Stimulated activated effector memory CD8-positive, alpha-beta T cell treated with anti-CD3 and anti-CD28 coated beads, Interleukin-12 subunit alpha, Interleukin-12 subunit beta, amount 100 ng/mL, for 72 hours (primary cell): ENCODE results near the gene POLR3E.

ENCODE experiments used
- ATAC-seq: fragments of 150-1000 bp; cut with Tn5 transposase; 2 replicates; pipeline ENCODE4 v1.10.0; 2021
- DNase-seq, 2 donors: peaks; one replicate each; pipeline ENCODE4 v3.0.0; 2021 to 2022; ENCODE audit warnings: low spot score in 2 of 2
- H3K27ac Mint-ChIP-seq: one replicate; pipeline ENCODE4 v1.8.0; 2022; ENCODE audit warnings: mild to moderate bottlenecking, mixed read lengths
- H3K36me3 Mint-ChIP-seq: one replicate; pipeline ENCODE4 v1.8.0; 2022; ENCODE audit warnings: mild to moderate bottlenecking, mixed read lengths
- H3K4me1 Mint-ChIP-seq: one replicate; pipeline ENCODE4 v1.8.0; 2022; ENCODE audit warnings: mixed read lengths
- H3K4me3 Mint-ChIP-seq: one replicate; pipeline ENCODE4 v1.8.0; 2022; ENCODE audit warnings: mild to moderate bottlenecking, mixed read lengths
- H3K9me3 Mint-ChIP-seq: one replicate; pipeline ENCODE4 v1.8.0; 2022; ENCODE audit warnings: mixed read lengths

The POLR3E gene

GRCh38 chr16:22320572-22321339, 23.5 kb downstream of the POLR3E start:
- Mint-ChIP-seq H3K9me3 (no peaks in the 10 kb centered on the region), H3K36me3 (peaks cover 94% of the 10 kb centered on the region), H3K27ac (no peak overlapping the region), H3K4me3 (no peak overlapping the region), H3K4me1 (peaks cover 18% of the 10 kb centered on the region)
- no peak for DNase-seq
- no peak for ATAC-seq

- DNase-seq (peak; percentile 46 to 75), ATAC-seq (peak; percentile 77)
- Mint-ChIP-seq H3K36me3 (peaks cover 90% of the 10 kb centered on the region), H3K4me3 (no peak overlapping the region), H3K4me1 (peaks cover 18% of the 10 kb centered on the region), H3K9me3 (no peaks in the 10 kb centered on the region), H3K27ac (peak overlapping the region; percentile 43)
Observed at GRCh38 chr16:22321340-22322001, 24.3 kb downstream of the POLR3E start.

GRCh38 chr16:22322021-22322471, 24.8 kb downstream of the POLR3E start:
- no peak for DNase-seq
- H3K4me3 Mint-ChIP-seq: no peak overlapping the region
- no peak for ATAC-seq
- peaks cover 90% of the 10 kb centered on the region for H3K36me3 Mint-ChIP-seq
- peak overlapping the region; percentile 43 for H3K27ac Mint-ChIP-seq
- H3K4me1 Mint-ChIP-seq: peaks cover 18% of the 10 kb centered on the region
- no peaks in the 10 kb centered on the region for H3K9me3 Mint-ChIP-seq

DNA sequence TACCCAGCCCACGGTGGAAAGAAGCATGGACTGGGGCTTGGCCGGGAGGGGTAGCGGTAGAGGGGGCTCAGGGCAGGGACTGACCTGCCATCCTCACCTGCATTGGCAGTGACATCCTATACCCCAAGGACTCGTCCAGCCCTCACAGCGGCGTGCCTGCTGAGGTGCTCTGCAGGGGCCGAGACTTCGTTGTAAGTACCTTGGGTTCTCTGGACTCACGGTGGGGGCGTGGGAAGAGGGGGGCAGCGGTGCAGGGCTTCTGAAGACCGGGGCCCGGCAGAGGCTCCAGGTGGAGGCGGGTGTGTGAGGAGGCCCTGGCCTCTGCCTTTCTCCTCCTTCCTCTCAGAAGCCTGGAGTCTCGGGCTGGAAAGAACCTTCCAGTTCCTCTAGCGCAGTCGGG, 25.5 kb downstream of the POLR3E start:
- ATAC-seq (no peak), DNase-seq (no peak)
- Mint-ChIP-seq H3K27ac (peak overlapping the region; percentile 43), H3K36me3 (peaks cover 90% of the 10 kb centered on the region), H3K4me3 (no peak overlapping the region), H3K9me3 (no peaks in the 10 kb centered on the region), H3K4me1 (peaks cover 23% of the 10 kb centered on the region)

DNA sequence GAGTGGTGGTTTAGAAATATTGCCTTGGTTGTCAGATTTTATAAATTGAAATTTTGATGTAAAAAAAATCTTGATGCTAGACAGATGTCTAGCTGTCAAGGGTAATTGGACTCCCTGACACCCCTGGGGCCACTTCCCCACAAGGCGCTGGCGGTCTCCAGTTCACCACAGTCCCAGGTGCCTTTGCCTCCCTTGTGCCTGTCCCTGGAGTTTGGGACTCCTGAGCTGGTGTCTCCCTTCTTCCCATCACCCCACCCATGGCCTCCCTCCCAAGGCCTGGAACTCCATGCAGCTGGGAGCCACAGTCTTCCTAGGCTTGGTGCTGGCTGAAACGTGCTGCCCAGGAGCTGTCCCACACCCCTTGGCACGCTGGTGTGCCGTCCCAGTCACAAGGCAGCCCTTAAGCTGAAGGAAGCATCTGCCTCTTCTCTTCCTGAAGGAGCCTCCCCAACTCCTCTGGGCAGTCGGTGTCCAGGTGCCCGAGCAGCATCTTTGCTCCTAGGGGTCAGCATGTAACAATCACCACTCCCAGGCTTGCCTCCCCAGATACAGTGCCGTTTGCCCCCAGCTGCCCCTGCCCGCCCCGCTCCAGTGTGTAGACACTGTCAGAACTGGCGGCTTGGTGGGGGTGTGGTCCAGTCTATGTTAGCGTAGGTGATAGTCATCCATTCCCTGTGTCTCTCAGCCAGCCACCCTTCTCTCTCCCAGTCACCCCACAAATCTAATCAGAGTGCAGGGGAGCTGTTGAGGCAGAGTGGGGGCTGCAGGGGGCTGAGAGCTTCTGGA, 26.2 kb downstream of the POLR3E start:
- H3K4me1 Mint-ChIP-seq: peaks cover 28% of the 10 kb centered on the region
- no peak for ATAC-seq
- no peaks in the 10 kb centered on the region for H3K9me3 Mint-ChIP-seq
- H3K4me3 Mint-ChIP-seq: no peak overlapping the region
- DNase-seq: no peak
- H3K36me3 Mint-ChIP-seq: peaks cover 90% of the 10 kb centered on the region
- H3K27ac Mint-ChIP-seq: peak overlapping the region; percentile 91

- H3K4me3 Mint-ChIP-seq: no peak overlapping the region
- H3K4me1 Mint-ChIP-seq: peaks cover 28% of the 10 kb centered on the region
- no peak for ATAC-seq
- peaks cover 90% of the 10 kb centered on the region for H3K36me3 Mint-ChIP-seq
- peak overlapping the region; percentile 91 for H3K27ac Mint-ChIP-seq
- H3K9me3 Mint-ChIP-seq: no peaks in the 10 kb centered on the region
- no peak for DNase-seq
Observed at GRCh38 chr16:22323959-22324786, 27.0 kb downstream of the POLR3E start.

- DNase-seq (no peak), ATAC-seq (no peak)
- Mint-ChIP-seq H3K4me3 (no peak overlapping the region), H3K4me1 (peaks cover 28% of the 10 kb centered on the region), H3K27ac (peak overlapping the region; percentile 91), H3K36me3 (peaks cover 90% of the 10 kb centered on the region), H3K9me3 (no peaks in the 10 kb centered on the region)
Observed at GRCh38 chr16:22324787-22325597, 27.8 kb downstream of the POLR3E start.

DNA sequence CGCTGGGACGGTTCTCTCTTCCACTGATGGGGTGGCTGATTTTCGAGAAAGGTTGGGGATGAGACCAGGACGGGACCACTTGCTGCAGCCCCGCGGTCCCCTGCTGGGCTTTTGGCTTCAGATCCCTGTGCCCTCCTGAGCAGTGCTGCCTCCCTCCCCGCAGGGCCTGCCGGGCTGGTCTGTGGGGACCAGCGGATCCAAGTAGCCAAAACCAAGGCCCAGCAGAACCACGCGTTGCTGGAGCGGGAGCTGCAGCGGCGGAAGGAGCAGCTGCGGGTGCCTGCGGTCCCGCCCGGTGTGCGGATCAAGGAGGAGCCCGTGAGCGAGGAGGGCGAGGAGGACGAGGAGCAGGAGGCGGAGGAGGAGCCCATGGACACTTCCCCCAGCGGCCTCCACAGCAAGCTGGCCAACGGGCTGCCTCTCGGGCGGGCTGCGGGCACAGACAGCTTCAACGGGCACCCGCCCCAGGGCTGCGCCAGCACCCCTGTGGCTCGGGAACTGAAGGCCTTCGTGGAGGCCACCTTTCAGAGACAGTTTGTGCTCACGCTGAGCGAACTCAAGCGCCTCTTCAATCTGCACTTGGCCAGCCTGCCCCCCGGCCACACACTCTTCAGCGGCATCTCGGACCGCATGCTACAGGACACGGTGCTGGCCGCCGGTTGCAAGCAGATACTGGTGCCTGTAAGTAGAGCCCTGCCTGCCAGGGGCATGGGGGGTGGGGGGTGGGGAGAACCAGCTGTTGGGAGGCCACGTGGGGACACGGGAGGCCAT, 28.6 kb downstream of the POLR3E start:
- peaks cover 90% of the 10 kb centered on the region for H3K36me3 Mint-ChIP-seq
- H3K27ac Mint-ChIP-seq: no peak overlapping the region
- H3K4me1 Mint-ChIP-seq: peaks cover 25% of the 10 kb centered on the region
- no peaks in the 10 kb centered on the region for H3K9me3 Mint-ChIP-seq
- DNase-seq (no peak), ATAC-seq (no peak)
- H3K4me3 Mint-ChIP-seq: no peak overlapping the region

DNA sequence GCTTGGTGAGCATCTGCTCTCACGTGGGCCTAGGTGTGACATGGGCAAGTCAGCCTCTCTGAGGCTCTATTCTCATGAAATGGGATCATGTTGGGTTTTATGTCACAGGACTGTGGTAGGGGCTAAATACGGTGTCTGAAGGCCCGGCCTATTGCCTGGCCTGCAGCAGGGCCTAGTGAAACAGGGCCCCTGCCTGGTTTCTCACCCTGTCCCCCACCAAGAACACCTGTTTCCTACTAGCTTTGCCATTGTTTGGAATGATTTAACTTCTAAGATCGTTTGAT, 29.1 kb downstream of the POLR3E start:
- Mint-ChIP-seq H3K27ac (peak overlapping the region; percentile 34), H3K4me1 (peaks cover 20% of the 10 kb centered on the region), H3K36me3 (peaks cover 90% of the 10 kb centered on the region), H3K9me3 (no peaks in the 10 kb centered on the region), H3K4me3 (no peak overlapping the region)
- ATAC-seq (no peak), DNase-seq (no peak)

- Mint-ChIP-seq H3K36me3 (peaks cover 94% of the 10 kb centered on the region), H3K4me1 (peaks cover 20% of the 10 kb centered on the region), H3K4me3 (no peak overlapping the region), H3K9me3 (no peaks in the 10 kb centered on the region), H3K27ac (peak overlapping the region; percentile 34)
- DNase-seq (no peak), ATAC-seq (no peak)
Observed at GRCh38 chr16:22326771-22327445, 29.7 kb downstream of the POLR3E start.

GRCh38 chr16:22327446-22327775, 30.2 kb downstream of the POLR3E start:
- H3K27ac Mint-ChIP-seq: peak overlapping the region; percentile 83
- peaks cover 20% of the 10 kb centered on the region for H3K4me1 Mint-ChIP-seq
- H3K9me3 Mint-ChIP-seq: no peaks in the 10 kb centered on the region
- ATAC-seq (no peak), DNase-seq (no peak)
- H3K36me3 Mint-ChIP-seq: peaks cover 94% of the 10 kb centered on the region
- H3K4me3 Mint-ChIP-seq: no peak overlapping the region

DNA sequence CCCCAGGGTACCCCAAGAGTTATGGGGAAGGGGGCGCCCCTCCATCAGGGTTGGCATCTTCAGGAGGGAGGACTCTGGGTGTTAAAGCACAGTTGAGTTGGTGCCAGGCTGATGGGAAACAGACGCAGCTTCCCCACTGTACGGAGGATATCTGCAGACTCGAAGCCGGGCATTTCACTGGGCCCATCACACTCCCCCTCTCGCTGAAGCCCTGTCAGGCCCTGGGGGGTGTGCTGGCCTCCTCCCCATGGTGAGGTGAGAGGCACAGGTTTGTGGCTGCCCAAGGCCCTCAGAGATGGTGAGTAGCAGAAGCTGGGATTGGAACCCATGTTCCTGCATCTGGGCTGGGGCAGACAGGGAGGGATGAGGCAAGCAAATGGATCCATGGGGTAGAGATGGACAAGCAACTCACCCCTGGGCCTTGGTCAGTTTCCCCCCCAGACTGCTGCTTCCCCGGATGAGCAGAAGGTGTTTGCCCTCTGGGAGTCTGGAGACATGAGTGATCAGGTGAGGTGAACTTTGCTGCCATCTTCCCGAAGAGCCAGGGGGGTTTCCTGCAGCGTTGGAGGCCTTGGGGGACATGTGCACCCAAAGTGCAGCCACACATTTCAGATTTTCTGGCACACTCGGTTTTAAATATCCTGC, 31.0 kb downstream of the POLR3E start:
- Mint-ChIP-seq H3K4me1 (peaks cover 20% of the 10 kb centered on the region), H3K4me3 (no peak overlapping the region), H3K36me3 (peaks cover 94% of the 10 kb centered on the region), H3K9me3 (no peaks in the 10 kb centered on the region), H3K27ac (peak overlapping the region; percentile 83)
- no peak for DNase-seq
- no peak for ATAC-seq

DNA sequence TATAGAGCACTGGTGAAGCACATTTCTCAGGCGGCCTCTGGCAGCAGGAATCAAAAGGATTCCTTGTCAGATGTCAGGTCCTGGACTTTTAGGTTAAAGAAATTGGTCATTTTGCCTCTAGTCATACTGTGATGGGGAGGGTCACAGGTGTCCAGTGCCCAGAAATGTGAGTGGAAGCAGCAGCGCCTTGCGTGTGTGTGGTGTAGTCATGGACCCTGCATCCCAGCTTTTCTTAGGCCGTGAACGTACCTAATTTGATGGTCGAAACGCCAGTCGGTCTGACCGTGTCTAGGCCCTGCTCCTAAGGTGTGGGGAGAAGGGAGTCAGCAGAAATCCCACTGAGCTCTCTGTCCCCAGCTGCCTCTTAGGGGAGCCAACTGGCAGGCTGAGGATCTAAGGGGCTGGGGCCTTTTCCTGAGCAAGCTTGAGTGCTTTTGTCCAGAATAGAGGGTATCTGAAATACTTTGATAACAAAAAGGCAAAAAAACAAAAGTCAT, 32.0 kb downstream of the POLR3E start:
- Mint-ChIP-seq H3K4me3 (no peak overlapping the region), H3K27ac (no peak overlapping the region), H3K36me3 (peaks cover 94% of the 10 kb centered on the region), H3K4me1 (peaks cover 14% of the 10 kb centered on the region), H3K9me3 (no peaks in the 10 kb centered on the region)
- DNase-seq (no peak), ATAC-seq (no peak)
